Liver (tissue), 9 donors: ENCODE measurements around the gene CFAP53. TPM values are rescaled to one million over a fixed set of nuclear protein-coding genes. Genes with fewer than 3 reads are reported as not detected.

Experiments used
- DNase-seq: peaks from one replicate; pipeline ENCODE4 v3.0.0-alpha.2; 2017; ENCODE audit warnings: low spot score
- H3K27ac ChIP-seq, 2 donors: one replicate each; pipeline ENCODE4 v1.7.0; 2013; ENCODE audit warnings: inconsistent platforms in 2 of 2, low read length in 2 of 2, control low read depth in 1 of 2, low read depth in 1 of 2, mild to moderate bottlenecking in 1 of 2
- H3K27me3 ChIP-seq, 4 donors: one replicate each; pipeline versions ENCODE4 v1.6.1 to v1.7.0; 2013; ENCODE audit warnings: low read length in 3 of 4, inconsistent platforms in 1 of 4, mild to moderate bottlenecking in 1 of 4, moderate library complexity in 1 of 4; ENCODE audit not compliant: control insufficient read depth in 4 of 4, insufficient read depth in 4 of 4
- H3K36me3 ChIP-seq, 4 donors: one replicate each; pipeline versions ENCODE4 v1.6.1 to v1.7.0; 2013; ENCODE audit warnings: low read length in 3 of 4, mild to moderate bottlenecking in 3 of 4, low read depth in 1 of 4, moderate library complexity in 1 of 4; ENCODE audit not compliant: control insufficient read depth in 4 of 4, insufficient read depth in 3 of 4
- H3K4me1 ChIP-seq, 4 donors: one replicate each; pipeline versions ENCODE4 v1.6.1 to v1.7.0; 2013; ENCODE audit warnings: low read length in 3 of 4, mild to moderate bottlenecking in 3 of 4, moderate library complexity in 1 of 4; ENCODE audit not compliant: control insufficient read depth in 4 of 4, insufficient read depth in 4 of 4
- H3K4me3 ChIP-seq, 3 donors: one replicate each; pipeline versions ENCODE4 v1.6.1 to v1.7.0; 2013; ENCODE audit warnings: low read length in 3 of 3, control low read depth in 1 of 3, low read depth in 1 of 3, mild to moderate bottlenecking in 1 of 3
- H3K9ac ChIP-seq, 2 donors: one replicate each; pipeline ENCODE4 v1.7.0; 2013; ENCODE audit warnings: low read length in 2 of 2, mild to moderate bottlenecking in 2 of 2, moderate library complexity in 2 of 2, control low read depth in 1 of 2, low read depth in 1 of 2
- H3K9me3 ChIP-seq, 4 donors: one replicate each; pipeline versions ENCODE4 v1.6.1 to v1.7.0; 2013; ENCODE audit warnings: low read length in 3 of 4; ENCODE audit not compliant: control insufficient read depth in 4 of 4
- CTCF ChIP-seq: fragments of 150-350 bp; IDR thresholded peaks from 2 replicates; pipeline ENCODE4 v1.5.1; 2017; ENCODE audit warnings: improper control_type of control experiment, low read depth, low read length; ENCODE audit not compliant: missing input control
- EGR1 ChIP-seq, 2 donors: IDR thresholded peaks; 2 replicates each; pipeline ENCODE4 v1.6.1; 2016 to 2018; ENCODE audit warnings: antibody characterized with exemption in 2 of 2, low read depth in 2 of 2
- FOXA1 ChIP-seq: IDR thresholded peaks from 2 replicates; pipeline ENCODE4 v1.6.1; 2016; ENCODE audit warnings: antibody characterized with exemption
- FOXA2 ChIP-seq: IDR thresholded peaks from 2 replicates; pipeline ENCODE4 v1.6.1; 2016; ENCODE audit warnings: antibody characterized with exemption
- GABPA ChIP-seq, 2 donors: IDR thresholded peaks in 1 of 2; conservative IDR thresholded peaks in 1 of 2; 2 replicates each; pipeline ENCODE4 v1.6.1; 2016; ENCODE audit warnings: antibody characterized with exemption in 2 of 2, mild to moderate bottlenecking in 1 of 2, moderate library complexity in 1 of 2
- HNF4A ChIP-seq, 2 donors: conservative IDR thresholded peaks; 2 replicates each; pipeline ENCODE4 v1.6.1; 2016; ENCODE audit warnings: antibody characterized with exemption in 2 of 2, mild to moderate bottlenecking in 2 of 2
- HNF4G ChIP-seq: IDR thresholded peaks from 2 replicates; pipeline ENCODE4 v1.6.1; 2016; ENCODE audit warnings: antibody characterized with exemption
- NR2F2 ChIP-seq: IDR thresholded peaks from 2 replicates; pipeline ENCODE4 v1.6.1; 2016; ENCODE audit warnings: antibody characterized with exemption
- RAD21 ChIP-seq, 2 donors: IDR thresholded peaks; 2 replicates each; pipeline ENCODE4 v1.6.1; 2016; ENCODE audit warnings: antibody characterized with exemption in 2 of 2, mild to moderate bottlenecking in 2 of 2
- REST ChIP-seq: IDR thresholded peaks from 2 replicates; pipeline ENCODE4 v1.6.1; 2016; ENCODE audit warnings: antibody characterized with exemption, mild to moderate bottlenecking
- RXRA ChIP-seq, 2 donors: IDR thresholded peaks; 2 replicates each; pipeline ENCODE4 v1.6.1; 2017 to 2018; ENCODE audit warnings: antibody characterized with exemption in 2 of 2, mild to moderate bottlenecking in 1 of 2
- SP1 ChIP-seq: IDR thresholded peaks from 2 replicates; pipeline ENCODE4 v1.6.1; 2018; ENCODE audit warnings: antibody characterized with exemption, mild to moderate bottlenecking
- WGBS: extraction: QIAGEN DNeasy Blood & Tissue Kit; methylation state at CpG from one replicate; pipeline ENCODE4 v1.1.7; 2013; 5-methylcytosine and 5-hydroxymethylcytosine counted together
- polyA plus RNA-seq, 2 donors: library from polyadenylated mRNA; stranded (reverse) in 1 of 2; unstranded in 1 of 2; fragments of 200-250 nt in 1 of 2; fragments of >200 nt in 1 of 2; fragmentation: Nextera tagmentation in 1 of 2; extraction: Ambion mirVana in 1 of 2; gene quantifications; one replicate each; pipeline versions ENCODE4 v1.2.1 to v1.2.3, GENCODE V29; 2013 to 2015
- total RNA-seq, 2 donors: library from RNA; depleted of rRNA; stranded (reverse); fragments of >200 nt; gene quantifications; one replicate each; pipeline ENCODE4 v1.2.3, GENCODE V29; 2014
- TF ChIP-seq, protein P1 (sequence below): IDR thresholded peaks from 2 replicates; pipeline ENCODE4 v1.6.1; 2016; ENCODE audit warnings: antibody characterized with exemption
- donor health status: healthy.
- donor health status: healthy.
- donor health status: healthy.
- donor health status: healthy.
- donor health status: healthy.

CFAP53 gene
- total and polyA plus RNA-seq, 4 donors = 0.05 to 0.14 (median 0.09) TPM

DNA sequence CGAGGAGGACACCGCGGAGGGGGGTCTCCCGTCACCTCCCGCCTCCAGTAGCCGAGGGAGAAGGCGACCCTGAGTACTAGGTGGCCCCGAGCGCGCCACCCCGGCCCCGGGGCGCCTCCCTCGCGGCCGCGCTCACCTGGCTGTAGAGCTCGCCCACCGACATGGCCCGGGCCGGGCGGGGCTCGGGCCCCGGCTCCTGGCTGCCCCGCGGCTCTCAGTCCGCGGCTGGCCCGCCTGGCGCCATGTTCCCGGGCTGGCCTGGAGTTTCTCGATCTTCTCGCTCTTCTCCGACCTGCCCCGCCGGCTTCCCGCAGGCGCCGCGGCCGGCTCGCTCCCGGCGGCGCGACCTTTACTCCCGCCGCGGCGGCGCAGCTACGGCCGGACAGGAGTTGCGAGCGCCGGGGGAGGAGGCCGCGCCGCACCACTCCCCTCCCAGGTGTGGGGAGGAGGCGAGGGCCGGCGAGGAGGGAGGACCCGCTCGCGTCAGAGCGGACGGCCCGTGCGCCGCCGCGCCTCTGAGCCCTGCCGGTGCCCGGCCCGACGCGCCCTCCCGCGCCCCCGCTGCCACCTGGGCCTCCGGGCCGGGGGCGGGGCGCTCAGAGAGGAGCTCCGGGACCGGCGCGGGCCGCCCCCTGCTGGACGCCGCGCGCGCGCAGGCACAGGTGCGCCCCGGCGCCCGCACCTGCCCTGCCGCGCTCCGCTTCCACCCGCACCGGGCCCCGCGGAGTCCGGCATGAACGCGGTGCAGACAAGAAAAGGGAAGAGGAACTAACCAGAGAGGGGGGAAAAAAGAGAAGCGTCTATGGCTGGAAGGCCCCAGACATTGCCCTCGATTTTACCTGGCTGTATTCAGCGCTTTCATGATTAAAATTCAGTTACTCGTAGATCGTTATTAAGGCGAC, 71.4 kb downstream of the CFAP53 start, which contains the start of gene MYO5B:
Gene MYO5B (minus strand): TSS at position 517 of the 902 bp plus-strand sequence. CDS start 354 bp downstream, at position 163.
- Histone ChIP-seq H3K27ac (peak within 1 kb of the TSS; percentile 39 to 47), H3K9ac (peak within 1 kb of the TSS; percentile 28 to 40), H3K4me3 (peak within 1 kb of the TSS; percentile 77 to 89 (median 88)), H3K27me3 (no peaks in the 10 kb centered on the region), H3K9me3 (no peaks in the 10 kb centered on the region), H3K36me3 (no peaks in the 10 kb centered on the region), H3K4me1 (peaks cover 2 to 18% (median 11%) of the 10 kb centered on the region in 4 donors)
- TF ChIP-seq REST (no peak), GABPA (IDR thresholded peaks at IDR 0.05 in 1 of 2, conservative IDR thresholded peaks at IDR 0.05 in 1 of 2) (no peak), RAD21 (IDR thresholded peaks at IDR 0.05) (peak in 1 of 2 donors; percentile 46), EGR1 (IDR thresholded peaks at IDR 0.05; ENCODE audit: low read depth in 2 of 2) (peak in 1 of 2 donors; percentile 18), NR2F2 (no peak), CTCF (peak; percentile 69)
- under 1% methylated on average over 115 of the region's 115 CpGs for WGBS
- peak; percentile 59 for DNase-seq

DNA sequence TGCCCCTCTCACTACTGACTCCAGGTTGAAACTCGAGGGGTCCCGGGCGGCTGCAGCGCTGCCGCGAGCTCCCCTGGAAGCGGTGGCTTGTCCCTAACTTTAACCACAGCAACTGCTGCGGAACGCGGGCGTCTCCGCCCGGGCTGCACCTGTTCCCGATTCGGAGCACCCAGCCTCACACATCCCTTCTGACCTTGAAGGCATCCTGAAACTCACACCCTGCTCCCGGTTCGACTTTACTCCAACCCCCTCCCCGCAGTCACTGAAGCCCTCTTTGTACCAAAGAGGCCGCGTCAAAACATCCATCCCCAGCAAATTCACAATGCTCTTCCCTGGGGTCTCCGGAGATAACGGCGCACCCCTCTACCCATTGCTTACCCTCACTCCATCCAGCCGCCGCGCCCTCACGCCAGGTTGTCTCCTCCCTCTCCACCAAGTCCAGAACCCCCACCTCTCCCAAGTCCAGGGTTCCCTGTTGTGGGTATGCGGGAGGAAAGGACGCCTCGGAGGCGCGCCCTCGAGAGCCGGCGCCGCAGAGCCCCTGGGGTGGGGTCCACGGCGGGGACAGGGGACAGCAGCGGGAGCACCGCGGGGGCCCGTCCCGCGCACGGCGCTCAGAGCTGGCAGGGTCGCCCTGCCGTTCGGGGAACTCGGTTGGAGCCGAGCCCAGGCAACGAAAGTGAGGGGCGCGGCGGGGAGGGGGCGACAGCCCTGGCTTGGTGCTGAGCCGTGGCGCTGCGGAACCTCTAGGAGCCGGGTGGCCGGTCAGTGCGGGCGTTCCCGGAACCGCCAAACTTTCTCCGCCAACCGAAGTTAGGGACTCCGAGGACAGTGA, 72.3 kb downstream of the CFAP53 start:
- Histone ChIP-seq H3K4me1 (peaks cover 2 to 18% (median 11%) of the 10 kb centered on the region in 4 donors), H3K9ac (peak overlapping the region in 1 of 2 donors; percentile 40), H3K27ac (peak overlapping the region; percentile 39 to 47), H3K27me3 (no peaks in the 10 kb centered on the region), H3K4me3 (peak overlapping the region; percentile 77 to 89 (median 88)), H3K9me3 (no peaks in the 10 kb centered on the region), H3K36me3 (no peaks in the 10 kb centered on the region)
- no peak for DNase-seq
- WGBS = 2% methylated on average over 68 of the region's 68 CpGs
- TF ChIP-seq RXRA (IDR thresholded peaks at IDR 0.05) (no peak), GABPA (IDR thresholded peaks at IDR 0.05 in 1 of 2, conservative IDR thresholded peaks at IDR 0.05 in 1 of 2) (no peak), FOXA1 (no peak), FOXA2 (no peak), SP1 (no peak), RAD21 (IDR thresholded peaks at IDR 0.05) (no peak), HNF4A (conservative IDR thresholded peaks at IDR 0.05) (no peak), CTCF (no peak), REST (no peak), HNF4G (no peak)
- TF ChIP-seq, protein P1, sequence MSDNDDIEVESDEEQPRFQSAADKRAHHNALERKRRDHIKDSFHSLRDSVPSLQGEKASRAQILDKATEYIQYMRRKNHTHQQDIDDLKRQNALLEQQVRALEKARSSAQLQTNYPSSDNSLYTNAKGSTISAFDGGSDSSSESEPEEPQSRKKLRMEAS = no peak
